HUES6 (cell line): ENCODE results near the gene WDR33.

Experiments
- H3K27ac ChIP-seq: 2 replicates; pipeline ENCODE4 v1.7.0; 2013; ENCODE audit warnings: low read depth, mild to moderate bottlenecking, low read length, inconsistent platforms
- H3K27me3 ChIP-seq: 2 replicates; pipeline ENCODE4 v1.6.1; 2013; ENCODE audit warnings: low read length; ENCODE audit not compliant: control insufficient read depth, insufficient read depth
- H3K36me3 ChIP-seq: 2 replicates; pipeline ENCODE4 v1.6.1; 2013; ENCODE audit warnings: low read length; ENCODE audit not compliant: control insufficient read depth, insufficient read depth
- H3K4me1 ChIP-seq: 2 replicates; pipeline ENCODE4 v1.6.1; 2013; ENCODE audit warnings: low read length; ENCODE audit not compliant: control insufficient read depth, insufficient read depth
- H3K4me3 ChIP-seq: 2 replicates; pipeline ENCODE4 v1.5.1; 2013; ENCODE audit warnings: low read depth, low read length
- H3K9ac ChIP-seq: one replicate; pipeline ENCODE4 v1.6.1; 2013; ENCODE audit warnings: mild to moderate bottlenecking, low read length
- H3K9me3 ChIP-seq: 2 replicates; pipeline ENCODE4 v1.6.1; 2013; ENCODE audit warnings: low read depth, low read length; ENCODE audit not compliant: control insufficient read depth, insufficient read depth

The WDR33 gene

DNA sequence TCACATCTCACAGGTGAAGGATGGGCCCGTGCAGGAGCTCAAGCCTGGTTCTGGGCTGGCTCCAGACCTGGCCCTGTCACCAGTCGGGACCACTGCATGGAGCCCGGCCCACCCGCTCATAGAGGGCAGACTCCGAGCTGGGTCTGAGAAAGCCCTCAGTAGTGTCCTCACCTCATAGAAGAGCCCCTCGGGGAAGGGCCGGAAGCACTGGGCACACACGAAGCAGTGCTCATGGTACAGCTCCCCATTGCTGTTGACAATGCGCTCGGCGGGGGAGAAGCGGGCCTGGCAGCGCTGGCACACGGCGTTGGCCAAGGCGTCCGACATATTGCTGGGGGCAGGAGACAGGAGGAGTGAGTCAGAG is 153.8 kb downstream of the WDR33 start:
- Histone ChIP-seq H3K9me3 (0 out of 2 replicates have a peak, but pooled peaks cover 2% of the 10 kb centered on the region), H3K4me1 (peaks cover 2% of the 10 kb centered on the region; the same call in 1 of the 2 replicates), H3K4me3 (no peak overlapping the region), H3K27me3 (no peaks in the 10 kb centered on the region), H3K9ac (no peak overlapping the region), H3K27ac (no peak overlapping the region), H3K36me3 (no peaks in the 10 kb centered on the region)

DNA sequence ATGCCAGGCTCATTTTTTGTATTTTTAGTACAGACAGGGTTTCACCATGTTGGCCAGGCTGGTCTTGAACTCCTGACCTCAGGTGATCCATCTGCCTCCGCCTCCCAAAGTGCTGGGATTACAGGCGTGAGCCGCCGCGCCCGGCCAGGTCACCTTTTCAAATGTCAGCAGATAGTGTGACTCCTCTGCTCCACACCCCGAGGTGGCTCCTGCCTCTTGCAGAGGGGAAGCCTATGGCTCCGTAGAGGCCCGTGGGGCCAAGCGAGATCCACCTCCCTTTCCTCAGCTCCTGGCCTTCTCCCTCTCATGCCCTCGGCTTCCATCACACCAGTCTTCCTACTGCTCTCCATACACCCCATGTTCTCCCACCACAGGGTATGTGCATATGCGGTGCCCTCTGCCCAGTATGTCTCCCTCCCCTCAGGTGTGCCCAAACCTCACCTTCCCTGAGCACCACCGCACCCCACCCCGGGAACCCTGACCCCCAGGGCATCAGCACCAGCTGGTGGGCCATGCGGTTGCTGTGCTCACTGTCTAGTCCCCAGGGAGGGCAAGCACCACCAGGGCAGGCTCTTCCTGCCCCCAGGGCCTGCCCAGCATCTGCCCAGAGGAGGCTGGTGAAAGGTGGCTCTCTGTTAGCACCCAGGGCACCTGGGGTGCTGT is 154.3 kb downstream of the WDR33 start:
- H3K27ac ChIP-seq: no peak overlapping the region
- H3K4me3 ChIP-seq: no peak overlapping the region
- H3K9ac ChIP-seq: no peak overlapping the region
- no peaks in the 10 kb centered on the region for H3K4me1 ChIP-seq
- H3K9me3 ChIP-seq: 0 out of 2 replicates have a peak, but pooled peaks cover 2% of the 10 kb centered on the region
- no peaks in the 10 kb centered on the region for H3K36me3 ChIP-seq
- no peaks in the 10 kb centered on the region for H3K27me3 ChIP-seq

- H3K27me3 ChIP-seq: no peaks in the 10 kb centered on the region
- 0 out of 2 replicates have a peak, but pooled peaks cover 2% of the 10 kb centered on the region for H3K9me3 ChIP-seq
- no peaks in the 10 kb centered on the region for H3K4me1 ChIP-seq
- H3K36me3 ChIP-seq: no peaks in the 10 kb centered on the region
- H3K27ac ChIP-seq: no peak overlapping the region
- no peak overlapping the region for H3K4me3 ChIP-seq
- no peak overlapping the region for H3K9ac ChIP-seq
Measured at GRCh38 chr2:127655209-127656073, 155.5 kb downstream of the WDR33 start.

DNA sequence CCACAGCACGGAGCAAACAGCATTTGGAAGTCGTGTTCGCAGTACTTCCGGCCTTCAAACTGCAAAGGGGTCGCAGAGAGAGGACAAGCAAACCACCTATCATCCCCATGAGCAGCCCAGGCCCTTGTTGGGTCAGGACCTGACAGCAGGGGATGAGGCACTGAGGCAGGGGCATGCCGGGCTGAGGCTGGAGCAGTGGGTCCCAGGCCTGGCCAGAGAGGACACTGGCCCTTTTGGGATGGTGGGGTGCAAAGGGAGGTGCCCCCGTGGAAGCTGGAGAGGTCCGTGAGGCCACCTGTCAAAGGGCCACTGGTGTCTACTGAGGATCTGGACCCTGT is 156.2 kb downstream of the WDR33 start:
- H3K4me3 ChIP-seq: no peak overlapping the region
- no peaks in the 10 kb centered on the region for H3K4me1 ChIP-seq
- no peaks in the 10 kb centered on the region for H3K36me3 ChIP-seq
- no peak overlapping the region for H3K9ac ChIP-seq
- H3K9me3 ChIP-seq: 0 out of 2 replicates have a peak, but pooled peaks cover under 1% of the 10 kb centered on the region
- no peak overlapping the region for H3K27ac ChIP-seq
- no peaks in the 10 kb centered on the region for H3K27me3 ChIP-seq

GRCh38 chr2:127654084-127654837 is 156.7 kb downstream of the WDR33 start:
- Histone ChIP-seq H3K27ac (no peak overlapping the region), H3K27me3 (no peaks in the 10 kb centered on the region), H3K4me3 (no peak overlapping the region), H3K36me3 (no peaks in the 10 kb centered on the region), H3K4me1 (no peaks in the 10 kb centered on the region), H3K9me3 (no peaks in the 10 kb centered on the region), H3K9ac (no peak overlapping the region)

GRCh38 chr2:127653421-127654083 is 157.4 kb downstream of the WDR33 start:
- no peak overlapping the region for H3K27ac ChIP-seq
- H3K4me3 ChIP-seq: no peak overlapping the region
- H3K9me3 ChIP-seq: no peaks in the 10 kb centered on the region
- H3K36me3 ChIP-seq: no peaks in the 10 kb centered on the region
- no peaks in the 10 kb centered on the region for H3K27me3 ChIP-seq
- H3K4me1 ChIP-seq: no peaks in the 10 kb centered on the region
- H3K9ac ChIP-seq: no peak overlapping the region

- no peaks in the 10 kb centered on the region for H3K27me3 ChIP-seq
- H3K4me1 ChIP-seq: 0 out of 2 replicates have a peak, but pooled peaks cover 2% of the 10 kb centered on the region
- H3K9me3 ChIP-seq: no peaks in the 10 kb centered on the region
- H3K4me3 ChIP-seq: no peak overlapping the region
- no peak overlapping the region for H3K9ac ChIP-seq
- H3K27ac ChIP-seq: no peak overlapping the region
- H3K36me3 ChIP-seq: no peaks in the 10 kb centered on the region
Measured at GRCh38 chr2:127652786-127653357, 158.1 kb downstream of the WDR33 start.

DNA sequence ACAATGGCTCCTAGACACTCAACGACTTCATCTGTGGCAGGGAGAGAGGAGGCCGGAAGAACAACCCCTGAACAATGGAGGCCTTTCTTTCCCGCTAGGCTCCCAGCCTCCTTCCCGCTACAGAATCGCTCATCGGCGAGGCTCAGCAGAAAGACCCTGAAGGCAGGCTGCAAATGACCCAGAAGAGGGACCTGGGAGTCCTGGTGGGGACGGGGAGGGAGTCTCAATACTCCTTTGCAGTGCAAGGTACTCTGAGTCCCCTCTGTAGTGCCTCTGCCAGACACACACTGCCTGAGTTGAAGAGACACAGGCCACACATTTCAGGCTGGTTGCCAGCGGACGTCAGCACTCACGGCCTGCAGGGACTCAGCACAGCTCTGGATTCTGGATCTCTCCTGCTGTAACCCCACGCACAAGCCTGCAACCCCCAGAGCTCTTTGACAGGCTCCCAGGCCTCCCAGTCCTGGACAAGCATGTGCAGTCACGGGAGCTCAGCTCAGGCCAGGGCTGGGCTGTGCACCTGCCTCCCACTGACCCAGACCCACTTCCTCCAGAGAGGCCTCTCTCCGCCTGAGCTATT is 158.9 kb downstream of the WDR33 start:
- peaks cover 6% of the 10 kb centered on the region; the same call in 1 of the 2 replicates for H3K4me1 ChIP-seq
- no peaks in the 10 kb centered on the region for H3K9me3 ChIP-seq
- no peak overlapping the region for H3K27ac ChIP-seq
- no peaks in the 10 kb centered on the region for H3K27me3 ChIP-seq
- H3K4me3 ChIP-seq: no peak overlapping the region
- no peaks in the 10 kb centered on the region for H3K36me3 ChIP-seq
- no peak overlapping the region for H3K9ac ChIP-seq

- Histone ChIP-seq H3K27ac (no peak overlapping the region), H3K9me3 (no peaks in the 10 kb centered on the region), H3K4me3 (no peak overlapping the region), H3K27me3 (no peaks in the 10 kb centered on the region), H3K36me3 (no peaks in the 10 kb centered on the region), H3K4me1 (peaks cover 6% of the 10 kb centered on the region; the same call in 1 of the 2 replicates), H3K9ac (no peak overlapping the region)
Measured at GRCh38 chr2:127651381-127651809, 159.6 kb downstream of the WDR33 start.
